ENCODE results near the gene MAGI1.

- no peak for TF ChIP-seq CTCF (IDR thresholded peaks at IDR 0.05; ENCODE audit: insufficient read depth, low read length, poor library complexity, severe bottlenecking)
- no peak for TF ChIP-seq EZH2phosphoT487 (conservative IDR thresholded peaks at IDR 0.05; ENCODE audit: low read length)
These were observed 624.8 kb downstream of the MAGI1 start for GRCh38 chr3:65413891-65414290.
